HCT116 (cell line): ENCODE results near the gene PLGRKT. TPM values are rescaled to one million over a fixed set of nuclear protein-coding genes. Genes with fewer than 3 reads are reported as not detected.

Experiments
- ATAC-seq: fragments of 200-7000 bp; cut with Tn5 transposase; 2 replicates; pipeline ENCODE4 v1.9.1; 2020; ENCODE audit warnings: mild to moderate bottlenecking, moderate library complexity
- BruUV-seq: library from RNA; stranded (reverse); fragments of 400-500 nt; replicated peaks from 2 replicates; lab custom pipeline; 2021; lab: Mats Ljungman, UMichigan
- CTCF ChIA-PET: fragments of 300-600 bp; sonication (Branson Sonifier 250); formaldehyde crosslinking; loops from one replicate; lab custom pipeline; 2021; ENCODE audit warnings: antibody characterized with exemption; lab: Charles Lee
- POLR2A ChIA-PET: fragments of 300-600, 350-600 bp; sonication (Branson Sonifier 250); formaldehyde crosslinking; loops from one replicate; lab custom pipeline; 2021; ENCODE audit warnings: antibody characterized with exemption; lab: Charles Lee
- RAD21 ChIA-PET, 2 experiments: fragments of 300-600 bp; sonication (Branson Sonifier 250); formaldehyde crosslinking; loops; one replicate each; lab custom pipeline; 2023; ENCODE audit warnings: low total read pairs in 2 of 2; ENCODE audit not compliant: uncharacterized antibody in 2 of 2, unreplicated experiment in 2 of 2, low non-redundant PET in 1 of 2; lab: Charles Lee
- DNase-seq: peaks from one replicate; pipeline ENCODE4 v3.0.0-alpha.2; 2010; ENCODE audit warnings: low read depth, low spot score
- H2AFZ ChIP-seq: fragments of 200-600 bp; shearing (Covaris generic), sonication (generic); 2 replicates; pipeline ENCODE4 v1.6.1; 2017; ENCODE audit warnings: low read depth, mixed run types, mixed read lengths, antibody characterized with exemption, low read length; ENCODE audit not compliant: poor library complexity, severe bottlenecking
- H3K27ac ChIP-seq: 2 replicates; pipeline ENCODE4 v1.5.1; 2012; ENCODE audit warnings: low read depth, low read length
- H3K27me3 ChIP-seq: fragments of 200-600 bp; sonication (generic); 2 replicates; pipeline ENCODE4 v1.6.1; 2016; ENCODE audit warnings: mixed run types, low read length, mixed read lengths; ENCODE audit not compliant: insufficient read depth
- H3K36me3 ChIP-seq, 2 experiments: fragments of 200-500 bp in 1 of 2; fragments of 200-600 bp in 1 of 2; sonication (Bioruptor generic) in 1 of 2; sonication (generic) in 1 of 2; 2 replicates each; pipeline versions ENCODE4 v1.5.1 to v1.6.1; 2014 to 2016; ENCODE audit warnings: low read length in 2 of 2, inconsistent platforms in 1 of 2, mixed read lengths in 1 of 2, mixed run types in 1 of 2; ENCODE audit not compliant: insufficient read depth in 2 of 2, control insufficient read depth in 1 of 2
- H3K4me1 ChIP-seq, 2 experiments: fragments of 200-600 bp in 1 of 2; sonication (generic) in 1 of 2; 2 replicates each; pipeline versions ENCODE4 v1.5.1 to v1.6.1; 2012 to 2017; ENCODE audit warnings: low read length in 2 of 2, inconsistent platforms in 1 of 2, mild to moderate bottlenecking in 1 of 2, mixed read lengths in 1 of 2, mixed run types in 1 of 2, moderate library complexity in 1 of 2; ENCODE audit not compliant: insufficient read depth in 2 of 2, control insufficient read depth in 1 of 2
- H3K4me2 ChIP-seq: fragments of 200-600 bp; sonication (generic); 2 replicates; pipeline ENCODE4 v1.6.1; 2017; ENCODE audit warnings: mixed run types, low read length, mixed read lengths
- H3K4me3 ChIP-seq, 2 experiments: fragments of 200-600 bp in 1 of 2; sonication (generic) in 1 of 2; replicated peaks in 1 of 2; 2 replicates each; pipeline ENCODE4 v1.5.1; 2011 to 2016; ENCODE audit warnings: low read length in 2 of 2, control low read depth in 1 of 2, low read depth in 1 of 2, mild to moderate bottlenecking in 1 of 2, mixed read lengths in 1 of 2, mixed run types in 1 of 2
- H3K79me2 ChIP-seq: fragments of 200-600 bp; sonication (generic); 2 replicates; pipeline ENCODE4 v1.6.1; 2017; ENCODE audit warnings: mild to moderate bottlenecking, mixed run types, low read length, moderate library complexity, mixed read lengths; ENCODE audit not compliant: insufficient read depth
- H3K9ac ChIP-seq: fragments of 200-600 bp; sonication (generic); 2 replicates; pipeline ENCODE4 v1.6.1; 2016; ENCODE audit warnings: low read length, mixed read lengths
- H3K9me2 ChIP-seq: fragments of 200-600 bp; sonication (generic), shearing (Covaris generic); 2 replicates; pipeline ENCODE4 v1.6.1; 2017; ENCODE audit warnings: mixed run types, mild to moderate bottlenecking, moderate library complexity; ENCODE audit not compliant: insufficient read depth
- H3K9me3 ChIP-seq, 2 experiments: fragments of 200-500 bp in 1 of 2; fragments of 200-600 bp in 1 of 2; sonication (Bioruptor generic) in 1 of 2; sonication (generic) in 1 of 2; 2 replicates each; pipeline ENCODE4 v1.6.1; 2014 to 2017; ENCODE audit warnings: low read length in 2 of 2, mixed read lengths in 2 of 2, inconsistent platforms in 1 of 2, low read depth in 1 of 2, mild to moderate bottlenecking in 1 of 2, mixed run types in 1 of 2, moderate library complexity in 1 of 2; ENCODE audit not compliant: control insufficient read depth in 1 of 2, insufficient read depth in 1 of 2
- H4K20me1 ChIP-seq: fragments of 200-600 bp; sonication (generic), shearing (Covaris generic); 2 replicates; pipeline ENCODE4 v1.6.1; 2017; ENCODE audit warnings: mixed run types, mild to moderate bottlenecking, moderate library complexity; ENCODE audit not compliant: insufficient read depth
- CBX3 ChIP-seq: IDR thresholded peaks from 2 replicates; pipeline ENCODE4 v1.6.1; 2012; ENCODE audit warnings: low read depth
- CEBPB ChIP-seq: IDR thresholded peaks from 2 replicates; pipeline ENCODE4 v1.6.1; 2012; ENCODE audit warnings: low read depth
- EGR1 ChIP-seq: IDR thresholded peaks from 2 replicates; pipeline ENCODE4 v1.6.1; 2012; ENCODE audit warnings: low read depth
- ELF1 ChIP-seq: IDR thresholded peaks from 2 replicates; pipeline ENCODE4 v1.6.1; 2012; ENCODE audit warnings: low read depth, borderline replicate concordance
- EZH2phosphoT487 ChIP-seq: fragments of 200-600 bp; IDR thresholded peaks from 2 replicates; pipeline ENCODE4 v1.6.1; 2018; ENCODE audit warnings: antibody characterized with exemption, borderline replicate concordance
- FOSL1 ChIP-seq: IDR thresholded peaks from 2 replicates; pipeline ENCODE4 v1.6.1; 2012; ENCODE audit warnings: low read depth
- JUND ChIP-seq: IDR thresholded peaks from 2 replicates; pipeline ENCODE4 v1.6.1; 2012
- POLR2AphosphoS5 ChIP-seq: IDR thresholded peaks from 2 replicates; pipeline ENCODE4 v1.6.1; 2011; ENCODE audit warnings: mild to moderate bottlenecking, low read depth, low read length, moderate library complexity
- RAD21 ChIP-seq: IDR thresholded peaks from 2 replicates; pipeline ENCODE4 v1.6.1; 2012; ENCODE audit warnings: low read depth, mild to moderate bottlenecking
- SIN3A ChIP-seq: IDR thresholded peaks from 2 replicates; pipeline ENCODE4 v1.6.1; 2012; ENCODE audit warnings: low read depth
- SP1 ChIP-seq: IDR thresholded peaks from 2 replicates; pipeline ENCODE4 v1.6.1; 2012; ENCODE audit warnings: low read depth
- YY1 ChIP-seq: IDR thresholded peaks from 2 replicates; pipeline ENCODE4 v1.6.1; 2011; ENCODE audit warnings: low read length, low read depth, moderate library complexity, mild to moderate bottlenecking; ENCODE audit not compliant: insufficient replicate concordance; ENCODE audit errors: extremely low read depth
- ZNF274 ChIP-seq: fragments of 200-500 bp; sonication (Bioruptor generic); IDR thresholded peaks from 2 replicates; pipeline ENCODE4 v1.6.1; 2014; ENCODE audit warnings: mild to moderate bottlenecking, low read depth, low read length, inconsistent platforms
- intact Hi-C: fragments of 100-400 bp; cut with micrococcal nuclease; formaldehyde crosslinking; loops from 2 replicates; pipeline ENCODE4 v1.10.0; 2022
- total RNA-seq: library from RNA; stranded (reverse); gene quantifications from one replicate; pipeline ENCODE4 v1.2.1, GENCODE V29; 2021; ENCODE audit not compliant: unreplicated experiment
- TF ChIP-seq, protein P1 (sequence below): IDR thresholded peaks from 2 replicates; pipeline ENCODE4 v1.6.1; 2011; ENCODE audit warnings: mild to moderate bottlenecking, low read length, moderate library complexity; ENCODE audit not compliant: insufficient replicate concordance; ENCODE audit errors: extremely low read depth
- TF ChIP-seq, protein P2 (sequence below): IDR thresholded peaks from 2 replicates; pipeline ENCODE4 v1.6.1; 2012
- TF ChIP-seq, protein P3 (sequence below): IDR thresholded peaks from 2 replicates; pipeline ENCODE4 v1.6.1; 2012; ENCODE audit warnings: low read depth
- TF ChIP-seq, protein P4 (sequence below): IDR thresholded peaks from 2 replicates; pipeline ENCODE4 v1.6.1; 2012

The PLGRKT gene
- total RNA-seq, 1 experiment from 2014 or later, result 23.8 TPM

DNA sequence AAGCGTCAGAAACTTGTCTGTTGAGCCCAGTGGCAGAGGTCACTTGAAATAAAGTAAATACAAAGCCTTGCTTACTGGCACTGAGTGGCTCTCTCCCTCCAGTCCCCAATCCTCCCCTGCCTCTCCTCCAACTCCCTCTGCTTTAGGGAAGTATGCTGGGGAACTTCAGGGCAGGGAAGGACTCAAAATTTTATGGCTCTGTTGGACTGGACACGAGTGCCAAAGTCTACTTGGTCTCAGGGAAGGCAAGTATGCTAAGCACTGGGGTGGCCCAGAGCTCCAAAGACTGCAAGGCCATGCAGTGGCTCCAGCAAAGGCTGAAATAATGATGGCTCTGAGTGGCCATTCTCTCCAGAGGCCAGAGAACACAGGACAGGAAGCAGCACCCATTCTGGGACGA lies 9.6 kb downstream of the PLGRKT start:
- BruUV-seq, result no TSS peak
- no peaks in the 10 kb centered on the region for H4K20me1 ChIP-seq
- ChIA-PET POLR2A (interaction anchor here (1.2 kb wide), 1 partner anchor 9 kb away, joined by 5 read pairs; the partner anchor contains the start of gene PLGRKT), CTCF (no interaction called here), RAD21 (no interaction called here)
- no peaks in the 10 kb centered on the region for H3K4me1 ChIP-seq
- H3K36me3 ChIP-seq, result no peaks in the 10 kb centered on the region
- no peaks in the 10 kb centered on the region for H3K27me3 ChIP-seq
- H3K9me3 ChIP-seq, result no peaks in the 10 kb centered on the region
- H3K4me2 ChIP-seq, result no peak overlapping the region
- H3K9me2 ChIP-seq, result no peaks in the 10 kb centered on the region
- TF ChIP-seq JUND, result no peak
- no peak for TF ChIP-seq ZNF274
- TF ChIP-seq RAD21, result no peak
- TF ChIP-seq YY1, result no peak
- no peak overlapping the region for H3K4me3 ChIP-seq
- ATAC-seq (no peak), DNase-seq (no peak)
- no peak overlapping the region for H3K27ac ChIP-seq
- no peak overlapping the region for H2AFZ ChIP-seq
- no peak overlapping the region for H3K9ac ChIP-seq
- H3K79me2 ChIP-seq, result no peaks in the 10 kb centered on the region
- intact Hi-C loops, result loop anchor here (5.0 to 10.0 kb wide), 2 partner anchors 666 to 1043 kb away; no protein-coding TSS in a partner anchor

DNA sequence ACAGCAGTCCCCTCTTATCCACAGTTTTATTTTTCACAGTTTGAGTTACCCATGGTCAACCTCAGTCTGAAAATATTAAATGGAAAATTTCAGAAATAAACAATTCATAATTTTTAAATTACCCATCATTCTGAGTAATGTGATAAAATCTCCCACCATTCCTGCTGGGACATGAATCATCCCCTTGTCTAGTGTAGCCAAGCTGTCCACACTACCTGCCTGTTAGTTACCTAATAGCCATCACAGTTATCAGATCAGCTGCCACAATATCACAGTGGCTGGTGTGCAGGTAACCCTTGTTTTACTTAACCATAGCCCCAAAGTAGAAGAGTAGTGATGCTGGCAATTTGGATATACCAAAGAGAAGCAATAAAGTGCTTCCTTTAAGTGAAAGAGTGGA lies 10.7 kb downstream of the PLGRKT start:
- CTCF ChIA-PET, result no interaction called here
- no peak overlapping the region for H3K27ac ChIP-seq
- ATAC-seq (no peak), DNase-seq (no peak)
- no peak overlapping the region for H2AFZ ChIP-seq
- H4K20me1 ChIP-seq, result no peaks in the 10 kb centered on the region
- intact Hi-C loops, result loop anchor here (5.0 to 10.0 kb wide), 2 partner anchors 665 to 1042 kb away; no protein-coding TSS in a partner anchor
- BruUV-seq, result no TSS peak
- TF ChIP-seq CBX3 (no peak), EGR1 (no peak), RAD21 (no peak), SP1 (no peak), EZH2phosphoT487 (no peak), SIN3A (no peak), FOSL1 (no peak), ELF1 (no peak), CEBPB (no peak), POLR2AphosphoS5 (no peak)
- TF ChIP-seq, protein P1, sequence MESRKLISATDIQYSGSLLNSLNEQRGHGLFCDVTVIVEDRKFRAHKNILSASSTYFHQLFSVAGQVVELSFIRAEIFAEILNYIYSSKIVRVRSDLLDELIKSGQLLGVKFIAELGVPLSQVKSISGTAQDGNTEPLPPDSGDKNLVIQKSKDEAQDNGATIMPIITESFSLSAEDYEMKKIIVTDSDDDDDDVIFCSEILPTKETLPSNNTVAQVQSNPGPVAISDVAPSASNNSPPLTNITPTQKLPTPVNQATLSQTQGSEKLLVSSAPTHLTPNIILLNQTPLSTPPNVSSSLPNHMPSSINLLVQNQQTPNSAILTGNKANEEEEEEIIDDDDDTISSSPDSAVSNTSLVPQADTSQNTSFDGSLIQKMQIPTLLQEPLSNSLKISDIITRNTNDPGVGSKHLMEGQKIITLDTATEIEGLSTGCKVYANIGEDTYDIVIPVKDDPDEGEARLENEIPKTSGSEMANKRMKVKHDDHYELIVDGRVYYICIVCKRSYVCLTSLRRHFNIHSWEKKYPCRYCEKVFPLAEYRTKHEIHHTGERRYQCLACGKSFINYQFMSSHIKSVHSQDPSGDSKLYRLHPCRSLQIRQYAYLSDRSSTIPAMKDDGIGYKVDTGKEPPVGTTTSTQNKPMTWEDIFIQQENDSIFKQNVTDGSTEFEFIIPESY, result no peak
- TF ChIP-seq, protein P2, sequence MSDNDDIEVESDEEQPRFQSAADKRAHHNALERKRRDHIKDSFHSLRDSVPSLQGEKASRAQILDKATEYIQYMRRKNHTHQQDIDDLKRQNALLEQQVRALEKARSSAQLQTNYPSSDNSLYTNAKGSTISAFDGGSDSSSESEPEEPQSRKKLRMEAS, result no peak
- TF ChIP-seq, protein P3, sequence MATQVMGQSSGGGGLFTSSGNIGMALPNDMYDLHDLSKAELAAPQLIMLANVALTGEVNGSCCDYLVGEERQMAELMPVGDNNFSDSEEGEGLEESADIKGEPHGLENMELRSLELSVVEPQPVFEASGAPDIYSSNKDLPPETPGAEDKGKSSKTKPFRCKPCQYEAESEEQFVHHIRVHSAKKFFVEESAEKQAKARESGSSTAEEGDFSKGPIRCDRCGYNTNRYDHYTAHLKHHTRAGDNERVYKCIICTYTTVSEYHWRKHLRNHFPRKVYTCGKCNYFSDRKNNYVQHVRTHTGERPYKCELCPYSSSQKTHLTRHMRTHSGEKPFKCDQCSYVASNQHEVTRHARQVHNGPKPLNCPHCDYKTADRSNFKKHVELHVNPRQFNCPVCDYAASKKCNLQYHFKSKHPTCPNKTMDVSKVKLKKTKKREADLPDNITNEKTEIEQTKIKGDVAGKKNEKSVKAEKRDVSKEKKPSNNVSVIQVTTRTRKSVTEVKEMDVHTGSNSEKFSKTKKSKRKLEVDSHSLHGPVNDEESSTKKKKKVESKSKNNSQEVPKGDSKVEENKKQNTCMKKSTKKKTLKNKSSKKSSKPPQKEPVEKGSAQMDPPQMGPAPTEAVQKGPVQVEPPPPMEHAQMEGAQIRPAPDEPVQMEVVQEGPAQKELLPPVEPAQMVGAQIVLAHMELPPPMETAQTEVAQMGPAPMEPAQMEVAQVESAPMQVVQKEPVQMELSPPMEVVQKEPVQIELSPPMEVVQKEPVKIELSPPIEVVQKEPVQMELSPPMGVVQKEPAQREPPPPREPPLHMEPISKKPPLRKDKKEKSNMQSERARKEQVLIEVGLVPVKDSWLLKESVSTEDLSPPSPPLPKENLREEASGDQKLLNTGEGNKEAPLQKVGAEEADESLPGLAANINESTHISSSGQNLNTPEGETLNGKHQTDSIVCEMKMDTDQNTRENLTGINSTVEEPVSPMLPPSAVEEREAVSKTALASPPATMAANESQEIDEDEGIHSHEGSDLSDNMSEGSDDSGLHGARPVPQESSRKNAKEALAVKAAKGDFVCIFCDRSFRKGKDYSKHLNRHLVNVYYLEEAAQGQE, result no peak
- TF ChIP-seq, protein P4, sequence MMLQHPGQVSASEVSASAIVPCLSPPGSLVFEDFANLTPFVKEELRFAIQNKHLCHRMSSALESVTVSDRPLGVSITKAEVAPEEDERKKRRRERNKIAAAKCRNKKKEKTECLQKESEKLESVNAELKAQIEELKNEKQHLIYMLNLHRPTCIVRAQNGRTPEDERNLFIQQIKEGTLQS, result no peak
- H3K27me3 ChIP-seq, result no peaks in the 10 kb centered on the region
- H3K4me2 ChIP-seq, result no peak overlapping the region
- RAD21 ChIA-PET, result no interaction called here
- no peak overlapping the region for H3K4me3 ChIP-seq
- POLR2A ChIA-PET, result no interaction called here
- H3K9me2 ChIP-seq, result no peaks in the 10 kb centered on the region
- H3K79me2 ChIP-seq, result no peaks in the 10 kb centered on the region
- H3K9ac ChIP-seq, result no peak overlapping the region
- H3K36me3 ChIP-seq, result no peaks in the 10 kb centered on the region
- no peaks in the 10 kb centered on the region for H3K9me3 ChIP-seq
- H3K4me1 ChIP-seq, result no peaks in the 10 kb centered on the region
